Ishikawa (cell line): ENCODE measurements around the gene PKP1.

ENCODE experiments used
- CEBPB ChIP-seq: IDR thresholded peaks from 2 replicates; pipeline ENCODE4 v1.6.1; 2012
- CREB1 ChIP-seq: IDR thresholded peaks from 2 replicates; pipeline ENCODE4 v1.6.1; 2012; ENCODE audit warnings: low read depth
- EGR1 ChIP-seq: IDR thresholded peaks from 2 replicates; pipeline ENCODE4 v1.6.1; 2012
- EP300 ChIP-seq: IDR thresholded peaks from 2 replicates; pipeline ENCODE4 v1.6.1; 2012; ENCODE audit warnings: borderline replicate concordance
- FOXM1 ChIP-seq: IDR thresholded peaks from 2 replicates; pipeline ENCODE4 v1.6.1; 2012; ENCODE audit warnings: low read depth, borderline replicate concordance
- MAX ChIP-seq: IDR thresholded peaks from 2 replicates; pipeline ENCODE4 v1.6.1; 2012
- NFIC ChIP-seq: IDR thresholded peaks from 2 replicates; pipeline ENCODE4 v1.6.1; 2012
- RAD21 ChIP-seq: IDR thresholded peaks from 2 replicates; pipeline ENCODE4 v1.6.1; 2012; ENCODE audit warnings: low read depth
- REST ChIP-seq: IDR thresholded peaks from 2 replicates; pipeline ENCODE4 v1.6.1; 2012; ENCODE audit warnings: low read depth, mild to moderate bottlenecking
- TAF1 ChIP-seq: IDR thresholded peaks from 2 replicates; pipeline ENCODE4 v1.6.1; 2012; ENCODE audit warnings: low read depth, mild to moderate bottlenecking
- TCF12 ChIP-seq: IDR thresholded peaks from 2 replicates; pipeline ENCODE4 v1.6.1; 2012; ENCODE audit warnings: low read depth
- TEAD4 ChIP-seq: IDR thresholded peaks from 2 replicates; pipeline ENCODE4 v1.6.1; 2012
- USF1 ChIP-seq: IDR thresholded peaks from 2 replicates; pipeline ENCODE4 v1.6.1; 2012
- YY1 ChIP-seq: IDR thresholded peaks from 2 replicates; pipeline ENCODE4 v1.6.1; 2012; ENCODE audit warnings: low read depth
- ZBTB7A ChIP-seq: IDR thresholded peaks from 2 replicates; pipeline ENCODE4 v1.6.1; 2012; ENCODE audit warnings: low read depth

PKP1 gene

DNA sequence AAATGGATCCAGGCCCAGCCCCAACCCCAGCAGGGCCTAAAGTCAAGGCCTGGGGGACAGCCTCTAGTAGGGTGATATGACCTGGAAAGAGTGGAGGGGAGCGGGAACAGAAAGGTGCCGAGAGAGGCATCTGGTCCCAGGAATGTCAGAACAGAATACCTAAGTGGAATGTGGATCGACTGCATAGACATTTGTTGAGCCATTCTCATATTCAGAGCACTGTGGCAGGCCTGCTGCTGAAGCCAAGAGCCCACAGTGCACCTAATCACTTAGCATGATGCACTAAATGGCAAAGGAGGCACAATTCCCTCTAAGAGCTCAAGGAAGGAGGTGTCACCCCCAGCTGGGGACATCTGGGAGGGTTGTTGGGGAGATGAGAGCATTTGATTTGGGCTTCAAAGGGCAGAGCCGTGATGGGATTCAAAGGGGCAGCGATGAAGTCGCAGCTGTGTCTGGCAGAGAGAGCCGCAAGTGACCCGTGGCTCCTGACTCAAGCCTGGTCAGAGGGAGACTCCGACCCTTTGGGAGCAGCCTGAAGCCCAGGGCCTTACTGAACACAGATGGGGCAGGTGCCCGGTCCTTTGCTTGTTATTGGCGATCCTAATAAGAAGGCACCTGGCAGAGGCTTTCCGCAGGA, 8.6 kb upstream of the PKP1 start:
- no peak for TF ChIP-seq CREB1
- TF ChIP-seq RAD21, result 0 out of 2 replicates have a peak, but pooled peaks have one; percentile 9
- TF ChIP-seq REST, result no peak
- peak; percentile 88 for TF ChIP-seq TEAD4
- no peak for TF ChIP-seq TAF1
- TF ChIP-seq EGR1, result no peak
- TF ChIP-seq TCF12, result no peak
- TF ChIP-seq YY1, result no peak
- TF ChIP-seq NFIC, result peak; percentile 10; the same call in 1 of the 2 replicates
- no peak for TF ChIP-seq USF1
- no peak for TF ChIP-seq CEBPB
- no peak for TF ChIP-seq EP300
- TF ChIP-seq FOXM1, result no peak
- no peak for TF ChIP-seq MAX

DNA sequence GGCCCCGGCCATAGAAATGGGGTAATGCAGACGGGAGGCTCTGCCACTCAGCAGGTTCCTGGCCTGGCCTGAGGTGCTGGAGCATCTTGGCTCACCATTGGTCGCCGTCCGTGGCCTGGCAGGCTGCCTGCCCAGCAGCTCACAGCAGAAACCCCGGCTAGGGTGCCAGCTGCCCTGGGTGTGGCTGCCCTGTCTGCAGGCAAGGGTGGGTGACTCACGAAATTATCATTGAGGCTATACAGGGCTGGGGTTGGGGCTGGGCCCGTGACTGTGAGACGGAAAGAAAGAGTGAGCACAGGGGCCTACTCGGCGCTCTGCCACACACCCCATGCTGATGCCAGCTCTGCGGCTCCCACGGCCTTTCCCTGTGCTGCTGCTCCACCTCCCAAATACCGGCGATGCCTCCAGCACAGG, 8.0 kb upstream of the PKP1 start:
- peak; percentile 37; the same call in 1 of the 2 replicates for TF ChIP-seq TAF1
- TF ChIP-seq MAX, result peak; percentile 69
- TF ChIP-seq RAD21, result peak; percentile 12; the same call in 1 of the 2 replicates
- TF ChIP-seq TEAD4, result peak; percentile 81
- TF ChIP-seq CREB1, result no peak
- TF ChIP-seq TCF12, result peak; percentile 99
- no peak for TF ChIP-seq REST
- TF ChIP-seq NFIC, result peak; percentile 99
- TF ChIP-seq USF1, result peak; percentile 55; the same call in 1 of the 2 replicates
- peak; percentile 15 for TF ChIP-seq ZBTB7A
- TF ChIP-seq CEBPB, result peak; percentile 35; the same call in 1 of the 2 replicates
- peak; percentile 99 for TF ChIP-seq EP300
- no peak for TF ChIP-seq EGR1
- peak; percentile 66; the same call in 1 of the 2 replicates for TF ChIP-seq YY1
- peak; percentile 96 for TF ChIP-seq FOXM1

DNA sequence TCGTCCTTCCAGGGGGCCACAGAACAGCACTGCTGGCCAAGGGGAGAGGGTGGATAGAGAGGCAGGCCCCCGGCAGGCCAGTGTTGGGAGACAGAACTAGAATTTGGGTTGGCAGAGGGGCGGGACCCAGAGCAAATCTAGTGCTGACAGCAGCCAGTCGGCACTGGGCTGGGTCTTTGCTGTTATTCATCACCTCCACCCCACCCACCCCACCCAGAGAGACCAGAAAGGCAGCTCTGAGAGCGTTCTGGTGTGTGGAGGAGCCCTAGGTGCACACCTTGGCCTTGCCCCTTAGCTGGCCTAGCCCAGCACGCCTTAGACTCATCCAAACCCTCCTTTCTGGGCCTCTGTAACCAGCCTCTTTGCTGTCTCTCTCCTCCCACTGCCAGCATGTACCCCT, 6.4 kb upstream of the PKP1 start:
- TF ChIP-seq EP300 (no peak), TAF1 (no peak), TCF12 (no peak)

- no peak for TF ChIP-seq CREB1
- no peak for TF ChIP-seq TEAD4
- no peak for TF ChIP-seq FOXM1
- no peak for TF ChIP-seq USF1
- TF ChIP-seq EP300, result no peak
- TF ChIP-seq NFIC, result no peak
- TF ChIP-seq EGR1, result no peak
- no peak for TF ChIP-seq TAF1
These were observed 5.9 kb upstream of the PKP1 start for GRCh38 chr1:201277441-201277840.

- peak; percentile 61; the same call in 1 of the 2 replicates for TF ChIP-seq CEBPB
- TF ChIP-seq REST, result peak; percentile 68
- no peak for TF ChIP-seq ZBTB7A
- 0 out of 2 replicates have a peak, but pooled peaks have one; percentile 3 for TF ChIP-seq RAD21
- no peak for TF ChIP-seq EP300
These were observed 4.0 kb upstream of the PKP1 start for GRCh38 chr1:201279313-201279712.
